ENCODE measurements around the gene STAG1.

The STAG1 gene

DNA sequence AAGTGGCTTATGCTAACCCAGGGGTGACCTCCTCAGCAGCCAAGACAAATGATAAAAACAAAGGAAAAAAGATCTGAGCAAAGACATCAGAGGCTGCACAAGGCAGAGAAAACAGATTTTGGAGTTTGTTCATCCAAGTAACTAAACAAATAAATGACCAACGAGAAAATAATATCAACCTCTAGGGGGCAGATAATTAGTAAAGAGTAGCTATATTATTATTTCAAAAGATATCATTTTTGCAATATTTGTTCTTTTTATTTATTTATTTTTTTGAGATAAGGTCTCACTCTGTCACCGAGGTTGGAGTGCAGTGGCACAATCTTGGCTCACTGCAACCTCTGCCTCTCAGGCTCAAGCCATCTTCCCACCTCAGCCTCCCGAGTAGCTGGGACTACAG, 400.3 kb downstream of the STAG1 start:
- Histone ChIP-seq H3K36me3 (replicated peaks; ENCODE audit: low read depth, low read length) (peaks cover 5% of the 10 kb centered on the region), H4K20me1 (ENCODE audit: insufficient read depth, low read length) (no peaks in the 10 kb centered on the region), H3K9me3 (ENCODE audit: insufficient read depth, low read length) (no peaks in the 10 kb centered on the region), H3K79me2 (ENCODE audit: low read length) (no peaks in the 10 kb centered on the region), H3K27ac (ENCODE audit: low read length) (no peak overlapping the region), H3K4me2 (ENCODE audit: low read length) (no peak overlapping the region), H3K4me1 (ENCODE audit: low read length) (peaks cover 8% of the 10 kb centered on the region), H3K9ac (ENCODE audit: low read length) (no peak overlapping the region), H2AFZ (ENCODE audit: low read depth, low read length) (no peak overlapping the region), H3K27me3 (ENCODE audit: low read depth, low read length) (no peaks in the 10 kb centered on the region), H3K4me3 (ENCODE audit: low read length) (no peak overlapping the region)
- TF ChIP-seq, protein P1, sequence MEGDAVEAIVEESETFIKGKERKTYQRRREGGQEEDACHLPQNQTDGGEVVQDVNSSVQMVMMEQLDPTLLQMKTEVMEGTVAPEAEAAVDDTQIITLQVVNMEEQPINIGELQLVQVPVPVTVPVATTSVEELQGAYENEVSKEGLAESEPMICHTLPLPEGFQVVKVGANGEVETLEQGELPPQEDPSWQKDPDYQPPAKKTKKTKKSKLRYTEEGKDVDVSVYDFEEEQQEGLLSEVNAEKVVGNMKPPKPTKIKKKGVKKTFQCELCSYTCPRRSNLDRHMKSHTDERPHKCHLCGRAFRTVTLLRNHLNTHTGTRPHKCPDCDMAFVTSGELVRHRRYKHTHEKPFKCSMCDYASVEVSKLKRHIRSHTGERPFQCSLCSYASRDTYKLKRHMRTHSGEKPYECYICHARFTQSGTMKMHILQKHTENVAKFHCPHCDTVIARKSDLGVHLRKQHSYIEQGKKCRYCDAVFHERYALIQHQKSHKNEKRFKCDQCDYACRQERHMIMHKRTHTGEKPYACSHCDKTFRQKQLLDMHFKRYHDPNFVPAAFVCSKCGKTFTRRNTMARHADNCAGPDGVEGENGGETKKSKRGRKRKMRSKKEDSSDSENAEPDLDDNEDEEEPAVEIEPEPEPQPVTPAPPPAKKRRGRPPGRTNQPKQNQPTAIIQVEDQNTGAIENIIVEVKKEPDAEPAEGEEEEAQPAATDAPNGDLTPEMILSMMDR (IDR thresholded peaks at IDR 0.05; ENCODE audit: low read depth, low read length): peak; percentile 36; the same call in 1 of the 2 replicates
- TF ChIP-seq EZH2phosphoT487 (IDR thresholded peaks at IDR 0.05; ENCODE audit: low read depth): no peak

- H3K36me3 ChIP-seq (replicated peaks; ENCODE audit: low read depth, low read length): peaks cover 5% of the 10 kb centered on the region
- H3K9ac ChIP-seq (ENCODE audit: low read length): no peak overlapping the region
- no peak overlapping the region for H3K4me2 ChIP-seq (ENCODE audit: low read length)
- H3K4me3 ChIP-seq (ENCODE audit: low read length): no peak overlapping the region
- no peak overlapping the region for H2AFZ ChIP-seq (ENCODE audit: low read depth, low read length)
- no peak overlapping the region for H3K27ac ChIP-seq (ENCODE audit: low read length)
- no peaks in the 10 kb centered on the region for H4K20me1 ChIP-seq (ENCODE audit: insufficient read depth, low read length)
- TF ChIP-seq, protein P1 (IDR thresholded peaks at IDR 0.05; ENCODE audit: low read depth, low read length): no peak
- TF ChIP-seq EZH2phosphoT487 (IDR thresholded peaks at IDR 0.05; ENCODE audit: low read depth): no peak
- H3K79me2 ChIP-seq (ENCODE audit: low read length): no peaks in the 10 kb centered on the region
- H3K9me3 ChIP-seq (ENCODE audit: insufficient read depth, low read length): no peaks in the 10 kb centered on the region
- no peaks in the 10 kb centered on the region for H3K27me3 ChIP-seq (ENCODE audit: low read depth, low read length)
- peaks cover 12% of the 10 kb centered on the region for H3K4me1 ChIP-seq (ENCODE audit: low read length)
Measured at GRCh38 chr3:136351351-136351750, 400.8 kb downstream of the STAG1 start.

GRCh38 chr3:136350557-136350956, 401.6 kb downstream of the STAG1 start:
- peaks cover 5% of the 10 kb centered on the region for H3K36me3 ChIP-seq (replicated peaks; ENCODE audit: low read depth, low read length)
- no peaks in the 10 kb centered on the region for H3K79me2 ChIP-seq (ENCODE audit: low read length)
- TF ChIP-seq, protein P1 (IDR thresholded peaks at IDR 0.05; ENCODE audit: low read depth, low read length): no peak
- TF ChIP-seq EZH2phosphoT487 (IDR thresholded peaks at IDR 0.05; ENCODE audit: low read depth): no peak
- no peaks in the 10 kb centered on the region for H3K9me3 ChIP-seq (ENCODE audit: insufficient read depth, low read length)
- H3K4me1 ChIP-seq (ENCODE audit: low read length): peaks cover 20% of the 10 kb centered on the region
- no peak overlapping the region for H3K4me2 ChIP-seq (ENCODE audit: low read length)
- H3K27ac ChIP-seq (ENCODE audit: low read length): no peak overlapping the region
- no peaks in the 10 kb centered on the region for H4K20me1 ChIP-seq (ENCODE audit: insufficient read depth, low read length)
- H3K9ac ChIP-seq (ENCODE audit: low read length): no peak overlapping the region
- H2AFZ ChIP-seq (ENCODE audit: low read depth, low read length): no peak overlapping the region
- H3K4me3 ChIP-seq (ENCODE audit: low read length): no peak overlapping the region
- H3K27me3 ChIP-seq (ENCODE audit: low read depth, low read length): no peaks in the 10 kb centered on the region

- no peak for TF ChIP-seq EZH2phosphoT487 (IDR thresholded peaks at IDR 0.05; ENCODE audit: low read depth)
- TF ChIP-seq, protein P1 (IDR thresholded peaks at IDR 0.05; ENCODE audit: low read depth, low read length): no peak
- H3K27me3 ChIP-seq (ENCODE audit: low read depth, low read length): no peaks in the 10 kb centered on the region
- H2AFZ ChIP-seq (ENCODE audit: low read depth, low read length): no peak overlapping the region
- no peaks in the 10 kb centered on the region for H3K9me3 ChIP-seq (ENCODE audit: insufficient read depth, low read length)
- H3K79me2 ChIP-seq (ENCODE audit: low read length): no peaks in the 10 kb centered on the region
- H3K4me3 ChIP-seq (ENCODE audit: low read length): no peak overlapping the region
- H3K36me3 ChIP-seq (replicated peaks; ENCODE audit: low read depth, low read length): peaks cover 5% of the 10 kb centered on the region
- H3K9ac ChIP-seq (ENCODE audit: low read length): no peak overlapping the region
- H4K20me1 ChIP-seq (ENCODE audit: insufficient read depth, low read length): no peaks in the 10 kb centered on the region
- H3K4me1 ChIP-seq (ENCODE audit: low read length): peaks cover 20% of the 10 kb centered on the region
- H3K4me2 ChIP-seq (ENCODE audit: low read length): no peak overlapping the region
- no peak overlapping the region for H3K27ac ChIP-seq (ENCODE audit: low read length)
Measured at GRCh38 chr3:136350132-136350531, 402.0 kb downstream of the STAG1 start.

All from OCI-LY3 (cell line).